Transverse colon (tissue), 4 donors: ENCODE data around the gene GTF2F2.

ENCODE experiments used
- EP300 ChIP-seq: sonication (generic); formaldehyde crosslinking; IDR thresholded peaks from one replicate; pipeline ENCODE4 v1.6.1; 2017; ENCODE audit warnings: antibody characterized with exemption, low read depth
- POLR2A ChIP-seq: fragments of 450-650 bp; IDR thresholded peaks from one replicate; pipeline ENCODE4 v1.6.1; 2016; ENCODE audit warnings: antibody characterized with exemption, mild to moderate bottlenecking, moderate library complexity
- POLR2AphosphoS5 ChIP-seq, 3 donors: sonication (generic); formaldehyde crosslinking; IDR thresholded peaks; one replicate each; pipeline ENCODE4 v1.6.1; 2016; ENCODE audit warnings: antibody characterized with exemption in 3 of 3
- TF ChIP-seq, protein P1 (sequence below), 5 experiments: fragments of 200-600 bp in 3 of 5; fragments of 450-650 bp in 2 of 5; sonication (generic) in 3 of 5; IDR thresholded peaks; 1 replicate in 2 of 5; 2 replicates in 3 of 5; pipeline ENCODE4 v1.5.1; 2016 to 2017; ENCODE audit warnings: antibody characterized with exemption in 5 of 5, inconsistent platforms in 3 of 5, mild to moderate bottlenecking in 2 of 5, moderate library complexity in 1 of 5

DNA sequence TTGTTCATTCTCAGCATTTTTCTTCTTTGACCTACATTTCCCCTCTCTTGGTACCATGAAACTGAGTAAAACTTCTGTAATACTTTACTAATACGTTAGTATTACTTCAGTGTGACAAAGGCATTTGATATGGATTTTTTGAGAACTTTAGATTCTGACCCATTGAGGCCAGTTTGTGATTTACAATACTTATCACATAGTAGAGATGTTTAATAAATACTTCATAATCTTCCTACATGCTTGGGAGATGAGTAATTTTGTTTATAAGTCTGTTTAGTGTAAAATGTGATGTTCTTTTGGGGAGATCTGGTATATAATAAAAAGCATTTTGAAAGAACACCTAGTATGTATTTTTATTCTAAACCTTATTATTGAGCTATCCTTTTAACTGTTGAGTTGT, 29.7 kb downstream of the GTF2F2 start:
- TF ChIP-seq, protein P1, sequence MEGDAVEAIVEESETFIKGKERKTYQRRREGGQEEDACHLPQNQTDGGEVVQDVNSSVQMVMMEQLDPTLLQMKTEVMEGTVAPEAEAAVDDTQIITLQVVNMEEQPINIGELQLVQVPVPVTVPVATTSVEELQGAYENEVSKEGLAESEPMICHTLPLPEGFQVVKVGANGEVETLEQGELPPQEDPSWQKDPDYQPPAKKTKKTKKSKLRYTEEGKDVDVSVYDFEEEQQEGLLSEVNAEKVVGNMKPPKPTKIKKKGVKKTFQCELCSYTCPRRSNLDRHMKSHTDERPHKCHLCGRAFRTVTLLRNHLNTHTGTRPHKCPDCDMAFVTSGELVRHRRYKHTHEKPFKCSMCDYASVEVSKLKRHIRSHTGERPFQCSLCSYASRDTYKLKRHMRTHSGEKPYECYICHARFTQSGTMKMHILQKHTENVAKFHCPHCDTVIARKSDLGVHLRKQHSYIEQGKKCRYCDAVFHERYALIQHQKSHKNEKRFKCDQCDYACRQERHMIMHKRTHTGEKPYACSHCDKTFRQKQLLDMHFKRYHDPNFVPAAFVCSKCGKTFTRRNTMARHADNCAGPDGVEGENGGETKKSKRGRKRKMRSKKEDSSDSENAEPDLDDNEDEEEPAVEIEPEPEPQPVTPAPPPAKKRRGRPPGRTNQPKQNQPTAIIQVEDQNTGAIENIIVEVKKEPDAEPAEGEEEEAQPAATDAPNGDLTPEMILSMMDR (IDR thresholded peaks at IDR 0.05), result no peak
- TF ChIP-seq POLR2A, result no peak
- TF ChIP-seq POLR2AphosphoS5 (IDR thresholded peaks at IDR 0.05), result no peak
- TF ChIP-seq EP300, result no peak
